ENCODE data around the gene GOLGA6L26.
"Not testable (repeated sequence)": the region's sequence is repeated elsewhere in the genome, so short reads cannot be mapped to it uniquely, and the experiment has no call there.

DNA sequence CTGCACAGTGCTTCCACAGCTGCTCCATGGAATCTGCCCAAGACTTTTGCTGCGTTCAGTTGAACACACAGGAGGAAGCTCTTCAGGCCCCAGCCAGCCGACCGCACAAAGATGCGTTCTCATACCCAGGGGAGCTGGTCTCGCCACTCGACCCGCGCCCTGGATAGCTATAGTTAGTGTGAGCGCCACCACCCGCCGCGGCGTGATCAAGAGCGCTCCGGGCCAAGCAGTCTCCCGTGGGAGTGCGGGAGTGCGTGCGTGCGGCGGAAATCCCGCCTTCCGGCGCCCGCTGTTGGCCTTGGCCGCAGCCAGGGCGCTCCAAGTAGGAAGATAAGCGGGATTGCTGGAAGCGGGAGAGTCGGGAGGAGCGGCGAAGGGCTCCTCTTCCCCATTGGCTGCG is 30.8 kb downstream of the GOLGA6L26 start:
- not testable (repeated sequence) for TF ChIP-seq POLR2A (IDR thresholded peaks at IDR 0.05; ENCODE audit: low read length); GATA1 (IDR thresholded peaks at IDR 0.05; ENCODE audit: low read depth, low read length)

Measured in erythroblast (primary cell).